Measurements from ENCODE around the gene TNFSF15. TPM values are rescaled to one million over a fixed set of nuclear protein-coding genes. Genes with fewer than 3 reads are reported as not detected.

Gene TNFSF15
- total RNA-seq, 5 donors from 2014 or later (not counting 1 experiment from before 2014, with no cell fraction given): 0.07 TPM; not detected in 4

DNA sequence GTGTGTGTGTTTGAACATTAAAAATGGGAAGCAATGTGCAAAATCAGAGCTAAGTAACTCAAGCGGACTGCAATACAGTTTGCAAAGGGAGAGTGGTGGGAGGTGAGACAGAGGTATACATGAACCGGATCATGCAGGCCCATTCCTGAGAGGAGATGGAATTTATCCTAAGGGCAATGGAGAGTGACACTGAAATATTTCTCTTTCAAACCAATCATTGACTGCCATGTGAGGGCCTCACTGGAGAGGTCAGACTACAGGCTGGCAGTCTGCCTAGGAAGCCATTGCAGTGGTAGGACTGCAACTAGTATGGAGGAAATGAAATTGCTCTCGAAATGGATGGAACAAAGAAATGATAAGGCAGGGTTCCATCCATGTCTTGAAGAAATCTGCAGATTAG is 34.8 kb downstream of the TNFSF15 start:
- ChIA-PET POLR2A (no interaction called here), CTCF (no interaction called here)
- ATAC-seq (replicated peaks in 1 of 4): no peak
- DNase-seq: no peak
- H3K27ac ChIP-seq (ENCODE audit: low read length): no peak overlapping the region
- no peaks in the 10 kb centered on the region for H3K27me3 Mint-ChIP-seq
- no peaks in the 10 kb centered on the region for H3K9me3 ChIP-seq
- no peak overlapping the region for H3K4me3 Mint-ChIP-seq
- peaks cover 0 to under 1% of the 10 kb centered on the region in 2 experiments for H3K4me1 ChIP-seq (ENCODE audit: control insufficient read depth in 1 of 2, extremely low read depth in 1 of 2, insufficient read depth in 2 of 2, low read length in 2 of 2)
- no peak overlapping the region for H3K27ac Mint-ChIP-seq
- H3K9me3 Mint-ChIP-seq: no peaks in the 10 kb centered on the region
- H3K27me3 ChIP-seq (replicated peaks in 1 of 2; ENCODE audit: control insufficient read depth in 2 of 2, extremely low read depth in 1 of 2, insufficient read depth in 2 of 2, low read length in 1 of 2): no peaks in the 10 kb centered on the region
- 94% methylated on average over 3 of the region's 3 CpGs for WGBS (ENCODE audit: insufficient coverage)
- no peak overlapping the region for H3K4me3 ChIP-seq (ENCODE audit: control insufficient read depth in 1 of 2, extremely low read depth in 1 of 2, low read length in 1 of 2)
- H3K4me1 Mint-ChIP-seq: peaks cover 18 to 21% (median 19%) of the 10 kb centered on the region in 3 donors
- no peaks in the 10 kb centered on the region for H3K36me3 Mint-ChIP-seq
- H3K36me3 ChIP-seq (ENCODE audit: control insufficient read depth in 2 of 2, extremely low read depth in 1 of 2, insufficient read depth in 1 of 2, low read length in 1 of 2): no peaks in the 10 kb centered on the region

GRCh38 chr9:114769624-114770023 is 36.2 kb downstream of the TNFSF15 start:
- no peak overlapping the region for H3K4me3 Mint-ChIP-seq
- H3K27ac Mint-ChIP-seq: no peak overlapping the region
- no peak for ATAC-seq (replicated peaks in 1 of 4)
- Histone ChIP-seq H3K9me3 (no peaks in the 10 kb centered on the region), H3K36me3 (ENCODE audit: control insufficient read depth in 2 of 2, extremely low read depth in 1 of 2, insufficient read depth in 1 of 2, low read length in 1 of 2) (no peaks in the 10 kb centered on the region), H3K27ac (ENCODE audit: low read length) (no peak overlapping the region), H3K4me1 (ENCODE audit: control insufficient read depth in 1 of 2, extremely low read depth in 1 of 2, insufficient read depth in 2 of 2, low read length in 2 of 2) (no peaks in the 10 kb centered on the region), H3K4me3 (ENCODE audit: control insufficient read depth in 1 of 2, extremely low read depth in 1 of 2, low read length in 1 of 2) (no peak overlapping the region), H3K27me3 (replicated peaks in 1 of 2; ENCODE audit: control insufficient read depth in 2 of 2, extremely low read depth in 1 of 2, insufficient read depth in 2 of 2, low read length in 1 of 2) (no peaks in the 10 kb centered on the region)
- ChIA-PET POLR2A (no interaction called here), CTCF (interaction anchor here in 1 of 2 donors (0.7 kb wide), 1 partner anchor 20 kb away, joined by 3 read pairs; no protein-coding TSS in a partner anchor)
- no peaks in the 10 kb centered on the region for H3K27me3 Mint-ChIP-seq
- no peaks in the 10 kb centered on the region for H3K36me3 Mint-ChIP-seq
- no peak for DNase-seq
- peaks cover 5 to 8% (median 6%) of the 10 kb centered on the region in 3 donors for H3K4me1 Mint-ChIP-seq
- no peaks in the 10 kb centered on the region for H3K9me3 Mint-ChIP-seq
- WGBS (ENCODE audit: insufficient coverage): no CpG with 5 or more reads among the region's 1 CpG

- no peaks in the 10 kb centered on the region for H3K4me1 Mint-ChIP-seq
- DNase-seq (no peak), ATAC-seq (replicated peaks in 1 of 4) (no peak)
- H3K9me3 ChIP-seq: no peaks in the 10 kb centered on the region
- H3K4me1 ChIP-seq (ENCODE audit: control insufficient read depth in 1 of 2, extremely low read depth in 1 of 2, insufficient read depth in 2 of 2, low read length in 2 of 2): no peaks in the 10 kb centered on the region
- peaks cover 0 to 3% (median 0%) of the 10 kb centered on the region in 3 donors for H3K9me3 Mint-ChIP-seq
- no peaks in the 10 kb centered on the region for H3K27me3 Mint-ChIP-seq
- H3K27ac Mint-ChIP-seq: no peak overlapping the region
- 94% methylated on average over 2 of the region's 4 CpGs for WGBS (ENCODE audit: insufficient coverage)
- H3K36me3 Mint-ChIP-seq: peaks cover 5% of the 10 kb centered on the region
- H3K27ac ChIP-seq (ENCODE audit: low read length): no peak overlapping the region
- no peak overlapping the region for H3K4me3 Mint-ChIP-seq
- no peaks in the 10 kb centered on the region for H3K27me3 ChIP-seq (replicated peaks in 1 of 2; ENCODE audit: control insufficient read depth in 2 of 2, extremely low read depth in 1 of 2, insufficient read depth in 2 of 2, low read length in 1 of 2)
- ChIA-PET POLR2A (no interaction called here), CTCF (interaction anchor here in 1 of 2 donors (0.9 kb wide), 1 partner anchor 257 kb away, joined by 3 read pairs; no protein-coding TSS in a partner anchor)
- H3K36me3 ChIP-seq (ENCODE audit: control insufficient read depth in 2 of 2, extremely low read depth in 1 of 2, insufficient read depth in 1 of 2, low read length in 1 of 2): no peaks in the 10 kb centered on the region
- H3K4me3 ChIP-seq (ENCODE audit: control insufficient read depth in 1 of 2, extremely low read depth in 1 of 2, low read length in 1 of 2): no peak overlapping the region
These were observed 42.6 kb downstream of the TNFSF15 start for GRCh38 chr9:114763220-114763619.

- no peaks in the 10 kb centered on the region for H3K4me1 ChIP-seq (ENCODE audit: control insufficient read depth in 1 of 2, extremely low read depth in 1 of 2, insufficient read depth in 2 of 2, low read length in 2 of 2)
- DNase-seq: no peak
- H3K9me3 ChIP-seq: no peaks in the 10 kb centered on the region
- Mint-ChIP-seq H3K4me3 (no peak overlapping the region), H3K36me3 (peaks cover 5% of the 10 kb centered on the region), H3K27me3 (no peaks in the 10 kb centered on the region), H3K27ac (no peak overlapping the region), H3K9me3 (peaks cover 0 to 3% (median 0%) of the 10 kb centered on the region in 3 donors), H3K4me1 (peaks cover 0 to 6% (median 0%) of the 10 kb centered on the region in 3 donors)
- WGBS (ENCODE audit: insufficient coverage): 83% methylated on average over 2 of the region's 2 CpGs
- H3K36me3 ChIP-seq (ENCODE audit: control insufficient read depth in 2 of 2, extremely low read depth in 1 of 2, insufficient read depth in 1 of 2, low read length in 1 of 2): no peaks in the 10 kb centered on the region
- ATAC-seq (replicated peaks in 1 of 4): no peak
- ChIA-PET POLR2A (no interaction called here), CTCF (no interaction called here)
- H3K27me3 ChIP-seq (replicated peaks in 1 of 2; ENCODE audit: control insufficient read depth in 2 of 2, extremely low read depth in 1 of 2, insufficient read depth in 2 of 2, low read length in 1 of 2): no peaks in the 10 kb centered on the region
- no peak overlapping the region for H3K27ac ChIP-seq (ENCODE audit: low read length)
- H3K4me3 ChIP-seq (ENCODE audit: control insufficient read depth in 1 of 2, extremely low read depth in 1 of 2, low read length in 1 of 2): no peak overlapping the region
These were observed 44.3 kb downstream of the TNFSF15 start for GRCh38 chr9:114761523-114761922.

DNA sequence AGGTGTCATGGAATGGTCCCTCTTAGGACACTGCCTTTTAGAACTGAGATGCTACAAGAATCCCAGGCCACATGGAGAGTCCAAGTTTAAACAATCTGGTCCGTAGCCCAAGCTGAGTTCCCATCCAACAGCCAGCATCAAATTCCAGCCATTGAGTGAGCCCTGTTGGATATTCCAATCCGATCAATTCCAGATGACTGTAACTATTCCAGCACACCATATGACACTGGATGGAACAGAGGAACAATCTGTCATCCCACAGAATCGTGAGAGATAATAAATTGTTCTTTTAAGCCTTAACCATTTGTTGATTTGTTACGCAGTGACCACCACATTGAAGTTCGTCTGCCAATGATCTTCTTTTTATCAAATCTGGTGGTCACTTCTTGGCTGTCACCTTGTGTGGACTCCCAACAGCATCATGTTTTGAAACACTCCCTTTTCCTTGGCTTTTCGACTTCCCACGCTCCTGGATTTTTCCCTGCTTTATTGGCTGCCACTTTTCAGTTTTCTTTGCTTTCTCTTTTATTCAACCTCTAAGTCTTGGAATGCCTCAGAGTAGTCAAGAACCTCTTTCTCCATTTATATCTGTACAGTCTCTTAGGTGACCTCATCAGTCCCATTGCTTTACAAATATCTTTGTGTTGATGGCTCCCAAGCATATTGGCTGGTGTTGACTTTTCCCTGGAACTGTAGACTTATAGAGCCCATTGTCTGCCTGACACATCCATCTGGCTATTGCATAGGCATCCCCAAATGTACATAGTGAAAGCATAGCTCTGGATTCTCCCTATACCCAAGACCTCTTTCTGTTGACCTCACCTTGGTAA is 46.1 kb downstream of the TNFSF15 start:
- DNase-seq: no peak
- Histone ChIP-seq H3K4me1 (ENCODE audit: control insufficient read depth in 1 of 2, extremely low read depth in 1 of 2, insufficient read depth in 2 of 2, low read length in 2 of 2) (peaks cover 0 to under 1% of the 10 kb centered on the region in 2 experiments), H3K27ac (ENCODE audit: low read length) (no peak overlapping the region), H3K4me3 (ENCODE audit: control insufficient read depth in 1 of 2, extremely low read depth in 1 of 2, low read length in 1 of 2) (no peak overlapping the region), H3K9me3 (no peaks in the 10 kb centered on the region), H3K27me3 (replicated peaks in 1 of 2; ENCODE audit: control insufficient read depth in 2 of 2, extremely low read depth in 1 of 2, insufficient read depth in 2 of 2, low read length in 1 of 2) (no peaks in the 10 kb centered on the region), H3K36me3 (ENCODE audit: control insufficient read depth in 2 of 2, extremely low read depth in 1 of 2, insufficient read depth in 1 of 2, low read length in 1 of 2) (no peaks in the 10 kb centered on the region)
- H3K9me3 Mint-ChIP-seq: peaks cover 0 to 3% (median 0%) of the 10 kb centered on the region in 3 donors
- no peaks in the 10 kb centered on the region for H3K27me3 Mint-ChIP-seq
- POLR2A ChIA-PET: interaction anchor here in 1 of 2 donors (0.6 kb wide), 1 partner anchor 156 kb away, joined by 3 read pairs; no protein-coding TSS in a partner anchor
- ATAC-seq (replicated peaks in 1 of 4): no peak
- no peak overlapping the region for H3K27ac Mint-ChIP-seq
- CTCF ChIA-PET: interaction anchor here in 1 of 2 donors (0.8 kb wide), 1 partner anchor 16 kb away, joined by 3 read pairs; no protein-coding TSS in a partner anchor
- peaks cover 5% of the 10 kb centered on the region for H3K36me3 Mint-ChIP-seq
- H3K4me1 Mint-ChIP-seq: peaks cover 10 to 13% (median 11%) of the 10 kb centered on the region in 3 donors
- WGBS (ENCODE audit: insufficient coverage): 84% methylated on average over 6 of the region's 7 CpGs
- no peak overlapping the region for H3K4me3 Mint-ChIP-seq

GRCh38 chr9:114757984-114758383 is 47.9 kb downstream of the TNFSF15 start:
- no peak overlapping the region for H3K4me3 ChIP-seq (ENCODE audit: control insufficient read depth in 1 of 2, extremely low read depth in 1 of 2, low read length in 1 of 2)
- Mint-ChIP-seq H3K27ac (no peak overlapping the region), H3K9me3 (peaks cover 0 to 3% (median 0%) of the 10 kb centered on the region in 3 donors), H3K27me3 (no peaks in the 10 kb centered on the region), H3K4me1 (peaks cover 17 to 23% (median 21%) of the 10 kb centered on the region in 3 donors), H3K36me3 (peaks cover 5% of the 10 kb centered on the region), H3K4me3 (no peak overlapping the region)
- ChIA-PET CTCF (interaction anchor here in 1 of 2 donors (0.5 kb wide), 1 partner anchor 171 kb away, joined by 4 read pairs; no protein-coding TSS in a partner anchor), POLR2A (no interaction called here)
- H3K27me3 ChIP-seq (replicated peaks in 1 of 2; ENCODE audit: control insufficient read depth in 2 of 2, extremely low read depth in 1 of 2, insufficient read depth in 2 of 2, low read length in 1 of 2): no peaks in the 10 kb centered on the region
- 95% methylated on average over 7 of the region's 9 CpGs for WGBS (ENCODE audit: insufficient coverage)
- no peak for ATAC-seq (replicated peaks in 1 of 4)
- peaks cover 4 to 12% of the 10 kb centered on the region in 2 experiments for H3K4me1 ChIP-seq (ENCODE audit: control insufficient read depth in 1 of 2, extremely low read depth in 1 of 2, insufficient read depth in 2 of 2, low read length in 2 of 2)
- DNase-seq: no peak
- H3K27ac ChIP-seq (ENCODE audit: low read length): no peak overlapping the region
- H3K9me3 ChIP-seq: no peaks in the 10 kb centered on the region
- no peaks in the 10 kb centered on the region for H3K36me3 ChIP-seq (ENCODE audit: control insufficient read depth in 2 of 2, extremely low read depth in 1 of 2, insufficient read depth in 1 of 2, low read length in 1 of 2)
